GM23338 (cell line): ENCODE measurements around the gene PRAMEF9.
"Not testable (repeated sequence)": the region's sequence is repeated elsewhere in the genome, so short reads cannot be mapped to it uniquely, and the experiment has no call there.

Experiments used
- CREB1 ChIP-seq: fragments of 250-450 bp; sonication (Bioruptor Pico); IDR thresholded peaks from 2 replicates; pipeline ENCODE4 v1.5.0; 2020; ENCODE audit warnings: low read depth, mild to moderate bottlenecking, moderate library complexity
- CTCF ChIP-seq, 2 experiments: fragments of 200-600 bp in 1 of 2; sonication (generic) in 1 of 2; conservative IDR thresholded peaks; 2 replicates each; pipeline versions ENCODE4 v1.5.1 to v1.6.1; 2016 to 2017; ENCODE audit warnings: antibody characterized with exemption in 2 of 2, low read depth in 2 of 2, mild to moderate bottlenecking in 2 of 2, moderate library complexity in 1 of 2
- ETS1 ChIP-seq: IDR thresholded peaks from 2 replicates; pipeline ENCODE4 v1.6.1; 2016; ENCODE audit warnings: antibody characterized with exemption
- EZH2 ChIP-seq: fragments of 200-600 bp; sonication (generic); IDR thresholded peaks from one replicate; pipeline ENCODE4 v1.8.0; 2017; ENCODE audit warnings: antibody characterized with exemption, mild to moderate bottlenecking, low read depth; ENCODE audit not compliant: unreplicated experiment
- EZH2phosphoT487 ChIP-seq: fragments of 200-600 bp; sonication (generic); IDR thresholded peaks from one replicate; pipeline ENCODE4 v1.8.1; 2018; ENCODE audit warnings: antibody characterized with exemption; ENCODE audit not compliant: unreplicated experiment
- JUNB ChIP-seq: IDR thresholded peaks from one replicate; pipeline ENCODE4 v1.6.1; 2016; ENCODE audit warnings: antibody characterized with exemption; ENCODE audit not compliant: unreplicated experiment
- NANOG ChIP-seq: IDR thresholded peaks from 2 replicates; pipeline ENCODE4 v1.6.1; 2016; ENCODE audit warnings: antibody characterized with exemption, borderline replicate concordance
- POLR2AphosphoS5 ChIP-seq: IDR thresholded peaks from 2 replicates; pipeline ENCODE4 v1.6.1; 2016; ENCODE audit warnings: antibody characterized with exemption, low read depth
- REST ChIP-seq: IDR thresholded peaks from one replicate; pipeline ENCODE4 v1.6.1; 2018; ENCODE audit warnings: antibody characterized with exemption; ENCODE audit not compliant: unreplicated experiment
- STAT1 ChIP-seq: IDR thresholded peaks from one replicate; pipeline ENCODE4 v1.6.1; 2016; ENCODE audit warnings: antibody characterized with exemption; ENCODE audit not compliant: unreplicated experiment
- ZNF114 ChIP-seq: fragments of 250-450 bp; sonication (Bioruptor Pico); IDR thresholded peaks from 2 replicates; pipeline ENCODE4 v1.5.0; 2020; ENCODE audit warnings: mild to moderate bottlenecking, moderate library complexity
- ZNF331 ChIP-seq: fragments of 250-450 bp; sonication (Bioruptor Pico); IDR thresholded peaks from 2 replicates; pipeline ENCODE4 v1.5.0; 2020; ENCODE audit warnings: low read depth, mild to moderate bottlenecking, moderate library complexity
- ZNF462 ChIP-seq: fragments of 250-450 bp; sonication (Bioruptor Pico); IDR thresholded peaks from 2 replicates; pipeline ENCODE4 v1.5.0; 2020; ENCODE audit warnings: mild to moderate bottlenecking, moderate library complexity

GRCh38 chr1:13155909-13156308 lies 15.7 kb upstream of the PRAMEF9 start, which contains the start of gene PRAMEF26:
- TF ChIP-seq POLR2AphosphoS5; EZH2; EZH2phosphoT487; CTCF (conservative IDR thresholded peaks at IDR 0.05; ENCODE audit: low read depth in 2 of 2); REST; CREB1 (CRISPR knock-in tag); JUNB; ZNF114; ETS1; ZNF331 (CRISPR knock-in tag); STAT1; ZNF462 (CRISPR knock-in tag); NANOG: not testable (repeated sequence)
